H1 (cell line): ENCODE results near the gene NPS. TPM values are rescaled to one million over a fixed set of nuclear protein-coding genes. Genes with fewer than 3 reads are reported as not detected.

ENCODE experiments used
- CTCF ChIA-PET: fragments of 300-600 bp; sonication (Branson Sonifier 250); formaldehyde crosslinking; loops from one replicate; lab custom pipeline; 2021; ENCODE audit not compliant: partially characterized antibody; lab: Charles Lee
- POLR2A ChIA-PET: fragments of 300-600 bp; sonication (Branson Sonifier 250); formaldehyde crosslinking; loops from one replicate; lab custom pipeline; 2021; ENCODE audit warnings: inconsistent platforms; ENCODE audit not compliant: partially characterized antibody; lab: Charles Lee
- DNase-seq, 2 experiments: peaks; one replicate each; pipeline versions ENCODE4 v3.0.0 to v3.0.0-alpha.2; 2010 to 2022; ENCODE audit warnings: low spot score in 2 of 2, low read depth in 1 of 2, mixed read lengths in 1 of 2
- FAIRE-seq: peaks from 2 replicates; lab custom pipeline; 2011; peaks lifted over from hg19 to GRCh38; lab: Jason Lieb, UNC
- H2AFZ ChIP-seq: 2 replicates; pipeline ENCODE4 v1.8.1; 2012; ENCODE audit warnings: low read length, inconsistent platforms
- H2AK5ac ChIP-seq: 2 replicates; pipeline ENCODE4 v1.6.1; 2013; ENCODE audit warnings: low read depth, low read length
- H2BK120ac ChIP-seq: replicated peaks from 2 replicates; pipeline ENCODE3; 2013; ENCODE audit warnings: low read depth, low read length, inconsistent platforms
- H2BK12ac ChIP-seq: 2 replicates; pipeline ENCODE4 v1.6.1; 2013; ENCODE audit warnings: low read depth, low read length
- H2BK15ac ChIP-seq: 2 replicates; pipeline ENCODE4 v1.6.1; 2013; ENCODE audit warnings: low read length
- H2BK20ac ChIP-seq: 2 replicates; pipeline ENCODE4 v1.6.1; 2013; ENCODE audit warnings: low read length
- H2BK5ac ChIP-seq: 2 replicates; pipeline ENCODE4 v1.6.1; 2013; ENCODE audit warnings: low read depth, low read length
- H3K14ac ChIP-seq: 2 replicates; pipeline ENCODE4 v1.6.1; 2013; ENCODE audit warnings: inconsistent platforms; ENCODE audit not compliant: insufficient read length
- H3K18ac ChIP-seq: 2 replicates; pipeline ENCODE4 v1.6.1; 2013; ENCODE audit warnings: low read length; ENCODE audit errors: extremely low read depth
- H3K23ac ChIP-seq: 2 replicates; pipeline ENCODE4 v1.6.1; 2013; ENCODE audit warnings: inconsistent platforms; ENCODE audit not compliant: insufficient read length
- H3K23me2 ChIP-seq: 2 replicates; pipeline ENCODE4 v1.6.1; 2013; ENCODE audit warnings: low read depth, low read length
- H3K27ac ChIP-seq: 2 replicates; pipeline ENCODE4 v1.6.1; 2011; ENCODE audit warnings: low read depth, low read length, inconsistent platforms
- H3K27me3 ChIP-seq, 4 experiments: replicated peaks in 1 of 4; 1 replicate in 1 of 4; 2 replicates in 3 of 4; pipeline versions ENCODE4 v1.6.1 to v1.8.1; 2011 to 2013; ENCODE audit warnings: low read length in 3 of 4, mild to moderate bottlenecking in 3 of 4, inconsistent platforms in 2 of 4, mixed read lengths in 2 of 4, moderate library complexity in 1 of 4; ENCODE audit not compliant: control insufficient read depth in 3 of 4, insufficient read depth in 3 of 4; ENCODE audit errors: extremely low read depth in 1 of 4
- H3K36me3 ChIP-seq, 4 experiments: 2 replicates each; pipeline versions ENCODE4 v1.6.1 to v1.8.1; 2011 to 2013; ENCODE audit warnings: mild to moderate bottlenecking in 4 of 4, low read length in 3 of 4, moderate library complexity in 2 of 4, control low read depth in 1 of 4, inconsistent platforms in 1 of 4; ENCODE audit not compliant: insufficient read depth in 4 of 4, control insufficient read depth in 2 of 4
- H3K4ac ChIP-seq: replicated peaks from 2 replicates; pipeline ENCODE3; 2013; ENCODE audit warnings: low read length, low read depth, mixed read lengths, inconsistent platforms; ENCODE audit not compliant: insufficient read length
- H3K4me1 ChIP-seq, 4 experiments: replicated peaks in 1 of 4; 1 replicate in 1 of 4; 2 replicates in 3 of 4; pipeline versions ENCODE4 v1.6.1 to v1.8.1; 2011 to 2013; ENCODE audit warnings: low read length in 3 of 4, inconsistent platforms in 2 of 4, mixed read lengths in 1 of 4; ENCODE audit not compliant: insufficient read depth in 4 of 4, control insufficient read depth in 3 of 4
- H3K4me2 ChIP-seq, 2 experiments: 2 replicates each; pipeline versions ENCODE4 v1.6.1 to v1.8.1; 2011 to 2013; ENCODE audit warnings: low read depth in 2 of 2, low read length in 2 of 2, control low read depth in 1 of 2, inconsistent platforms in 1 of 2, mild to moderate bottlenecking in 1 of 2; ENCODE audit not compliant: insufficient read depth in 1 of 2
- H3K4me3 ChIP-seq, 4 experiments: fragments of 200-600, 300-600 bp in 1 of 4; sonication (generic), shearing (Covaris generic), sonication (Bioruptor Twin) in 1 of 4; 2 replicates each; pipeline versions ENCODE4 v1.5.1 to v1.8.1; 2011 to 2016; ENCODE audit warnings: low read length in 4 of 4, low read depth in 3 of 4, control low read depth in 2 of 4, inconsistent platforms in 2 of 4, mild to moderate bottlenecking in 2 of 4, mixed read lengths in 1 of 4, moderate library complexity in 1 of 4; ENCODE audit not compliant: insufficient read depth in 2 of 4; ENCODE audit errors: extremely low read depth in 1 of 4
- H3K56ac ChIP-seq: replicated peaks from 2 replicates; pipeline ENCODE3; 2013; ENCODE audit warnings: low read depth, mild to moderate bottlenecking, mixed read lengths, low read length, inconsistent platforms; ENCODE audit not compliant: insufficient read length
- H3K79me1 ChIP-seq: 2 replicates; pipeline ENCODE4 v1.6.1; 2013; ENCODE audit warnings: low read depth, low read length, control low read depth
- H3K79me2 ChIP-seq, 2 experiments: 2 replicates each; pipeline versions ENCODE4 v1.6.1 to v1.8.1; 2012 to 2013; ENCODE audit warnings: low read length in 2 of 2, mild to moderate bottlenecking in 2 of 2, inconsistent platforms in 1 of 2; ENCODE audit not compliant: insufficient read depth in 2 of 2, control insufficient read depth in 1 of 2
- H3K9ac ChIP-seq, 4 experiments: replicated peaks in 1 of 4; 1 replicate in 1 of 4; 2 replicates in 3 of 4; pipeline versions ENCODE4 v1.6.1 to v1.8.1; 2011 to 2013; ENCODE audit warnings: low read depth in 3 of 4, low read length in 3 of 4, control low read depth in 2 of 4, mild to moderate bottlenecking in 2 of 4, moderate library complexity in 2 of 4, inconsistent platforms in 1 of 4; ENCODE audit errors: extremely low read depth in 1 of 4
- H3K9me3 ChIP-seq, 2 experiments: 2 replicates each; pipeline versions ENCODE4 v1.6.1 to v1.8.1; 2012 to 2013; ENCODE audit warnings: mild to moderate bottlenecking in 2 of 2, moderate library complexity in 2 of 2, control low read depth in 1 of 2, inconsistent platforms in 1 of 2, low read depth in 1 of 2, low read length in 1 of 2, mixed read lengths in 1 of 2; ENCODE audit not compliant: insufficient read depth in 2 of 2
- H4K20me1 ChIP-seq, 2 experiments: replicated peaks in 1 of 2; 2 replicates each; pipeline versions ENCODE3 to v1.8.1; 2011 to 2013; ENCODE audit warnings: inconsistent platforms in 2 of 2, low read length in 2 of 2, mild to moderate bottlenecking in 1 of 2; ENCODE audit not compliant: insufficient read depth in 2 of 2, control insufficient read depth in 1 of 2
- H4K5ac ChIP-seq: 2 replicates; pipeline ENCODE4 v1.6.1; 2013; ENCODE audit warnings: low read length, low read depth, mixed read lengths, inconsistent platforms; ENCODE audit not compliant: insufficient read length
- H4K8ac ChIP-seq: 2 replicates; pipeline ENCODE4 v1.8.0; 2013; ENCODE audit warnings: mild to moderate bottlenecking, moderate library complexity, low read length, inconsistent platforms; ENCODE audit not compliant: insufficient read depth; ENCODE audit errors: extremely low read depth
- H4K91ac ChIP-seq: replicated peaks from 2 replicates; pipeline ENCODE3; 2013; ENCODE audit warnings: low read length, mixed read lengths, inconsistent platforms; ENCODE audit not compliant: insufficient read length
- POLR2AphosphoS5 ChIP-seq: IDR thresholded peaks from 2 replicates; pipeline ENCODE4 v1.6.1; 2011; ENCODE audit warnings: low read depth, low read length
- TCF12 ChIP-seq: IDR thresholded peaks from 2 replicates; pipeline ENCODE4 v1.6.1; 2011; ENCODE audit warnings: low read depth, mild to moderate bottlenecking, low read length
- WGBS, 2 experiments: shearing (Covaris generic) in 1 of 2; methylation state at CpG; one replicate each; pipeline versions ENCODE4 v1.1.6 to v1.1.7; 2013 to 2015; ENCODE audit warnings: low lambda C conversion rate in 2 of 2, mixed read lengths in 2 of 2, inconsistent platforms in 1 of 2, low coverage in 1 of 2, missing lambda C conversion rate in 1 of 2; ENCODE audit not compliant: insufficient replicate concordance in 2 of 2, insufficient coverage in 1 of 2, insufficient read length in 1 of 2; ENCODE audit errors: extremely low coverage in 1 of 2, missing lambda C conversion rate in 1 of 2; 5-methylcytosine and 5-hydroxymethylcytosine counted together
- polyA plus RNA-seq, 7 experiments: library from polyadenylated mRNA; depleted of rRNA in 3 of 7; stranded (reverse) in 5 of 7; unstranded in 2 of 7; fragments of >200 nt in 5 of 7; fragments of 200-250 nt in 2 of 7; gene quantifications; 1 replicate in 5 of 7; 2 replicates in 1 of 7; 4 replicates in 1 of 7; pipeline versions ENCODE4 v1.2.1 to v1.2.3, GENCODE V29; 2011 to 2013; ENCODE audit warnings: missing spikeins in 2 of 7, mixed read lengths in 2 of 7
- total RNA-seq: library from RNA; stranded (reverse); fragmentation: NEBNext Ultra II Directional; extraction: Animal tissue kit (Norgen Biotek cat#: 25700); gene quantifications from 2 replicates; pipeline ENCODE4 v1.2.1, GENCODE V29; 2021
- TF ChIP-seq, protein P1 (sequence below): IDR thresholded peaks from 2 replicates; pipeline ENCODE4 v1.6.1; 2012; ENCODE audit warnings: inconsistent platforms
- TF ChIP-seq, protein P2 (sequence below), 3 experiments: IDR thresholded peaks; 1 replicate in 2 of 3; 2 replicates in 1 of 3; pipeline versions ENCODE4 v1.5.1 to v1.6.1; 2011; ENCODE audit warnings: low read length in 3 of 3, mild to moderate bottlenecking in 3 of 3, inconsistent platforms in 2 of 3, low read depth in 1 of 3, moderate library complexity in 1 of 3; ENCODE audit not compliant: insufficient read depth in 1 of 3; ENCODE audit errors: control extremely low read depth in 1 of 3

The NPS gene
- total and polyA plus RNA-seq, 2 of the 8 experiments (the other 6 are each of a cell fraction or from before 2014, with no cell fraction given), result not detected

DNA sequence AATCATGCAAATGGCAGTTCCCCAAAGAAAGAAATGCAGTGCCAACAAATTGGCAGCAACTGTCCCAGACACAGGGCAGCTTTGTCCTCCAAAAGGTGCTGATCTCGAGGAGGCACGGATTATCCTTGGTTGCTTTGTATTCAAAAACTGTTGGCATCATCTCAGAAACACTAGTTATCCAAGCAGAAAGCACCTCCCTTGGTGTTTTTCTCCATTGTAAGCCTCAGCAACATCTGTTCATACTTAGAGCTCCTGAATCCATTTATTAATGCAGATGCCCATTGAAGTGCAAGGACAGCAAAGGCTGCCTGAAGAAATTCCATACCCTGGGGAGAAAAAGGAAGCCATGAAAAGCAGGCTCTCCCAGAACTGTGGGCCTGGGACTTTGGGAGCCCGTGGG is 1.1 kb upstream of the NPS start:
- CTCF ChIA-PET, result interaction anchor here (0.6 to 3.6 kb wide), 2 partner anchors 16 to 1128 kb away, joined by 4 to 8 read pairs; no protein-coding TSS in a partner anchor
- no peak overlapping the region for H2BK5ac ChIP-seq
- H4K5ac ChIP-seq, result no peak overlapping the region
- H3K4me3 ChIP-seq, result no peak overlapping the region
- no peak overlapping the region for H3K27ac ChIP-seq
- no peak overlapping the region for H4K91ac ChIP-seq
- no peak overlapping the region for H2BK120ac ChIP-seq
- H2BK15ac ChIP-seq, result no peak overlapping the region
- WGBS, 2 experiments, result 90% methylated on average over 3 of the region's 3 CpGs; no CpG with 5 or more reads in 1 of the 2 experiments
- POLR2A ChIA-PET, result interaction anchor here (0.6 kb wide), 1 partner anchor 1194 kb away, joined by 4 read pairs; no protein-coding TSS in a partner anchor
- H3K79me1 ChIP-seq, result no peaks in the 10 kb centered on the region
- no peaks in the 10 kb centered on the region for H4K20me1 ChIP-seq
- H3K79me2 ChIP-seq, result no peaks in the 10 kb centered on the region
- no peak overlapping the region for H3K14ac ChIP-seq
- H2AFZ ChIP-seq, result no peak overlapping the region
- H3K4me1 ChIP-seq, result no peaks in the 10 kb centered on the region
- no peak overlapping the region for H3K56ac ChIP-seq
- no peak overlapping the region for H2BK12ac ChIP-seq
- H3K27me3 ChIP-seq, result no peaks in the 10 kb centered on the region
- peaks cover 0 to 4% of the 10 kb centered on the region in 2 experiments; a peak in 1 of 4 replicates for H3K9me3 ChIP-seq
- H3K9ac ChIP-seq, result no peak overlapping the region
- FAIRE-seq (no peak), DNase-seq (no peak)
- no peak overlapping the region for H3K4ac ChIP-seq
- H3K23ac ChIP-seq, result no peak overlapping the region
- H2BK20ac ChIP-seq, result no peak overlapping the region
- H3K18ac ChIP-seq, result no peak overlapping the region
- no peaks in the 10 kb centered on the region for H3K36me3 ChIP-seq
- H4K8ac ChIP-seq, result no peak overlapping the region
- no peak overlapping the region for H2AK5ac ChIP-seq
- no peak overlapping the region for H3K4me2 ChIP-seq
- H3K23me2 ChIP-seq, result no peaks in the 10 kb centered on the region
- TF ChIP-seq, protein P1, sequence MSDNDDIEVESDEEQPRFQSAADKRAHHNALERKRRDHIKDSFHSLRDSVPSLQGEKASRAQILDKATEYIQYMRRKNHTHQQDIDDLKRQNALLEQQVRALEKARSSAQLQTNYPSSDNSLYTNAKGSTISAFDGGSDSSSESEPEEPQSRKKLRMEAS, result no peak
- TF ChIP-seq POLR2AphosphoS5, result no peak
- TF ChIP-seq, protein P2, sequence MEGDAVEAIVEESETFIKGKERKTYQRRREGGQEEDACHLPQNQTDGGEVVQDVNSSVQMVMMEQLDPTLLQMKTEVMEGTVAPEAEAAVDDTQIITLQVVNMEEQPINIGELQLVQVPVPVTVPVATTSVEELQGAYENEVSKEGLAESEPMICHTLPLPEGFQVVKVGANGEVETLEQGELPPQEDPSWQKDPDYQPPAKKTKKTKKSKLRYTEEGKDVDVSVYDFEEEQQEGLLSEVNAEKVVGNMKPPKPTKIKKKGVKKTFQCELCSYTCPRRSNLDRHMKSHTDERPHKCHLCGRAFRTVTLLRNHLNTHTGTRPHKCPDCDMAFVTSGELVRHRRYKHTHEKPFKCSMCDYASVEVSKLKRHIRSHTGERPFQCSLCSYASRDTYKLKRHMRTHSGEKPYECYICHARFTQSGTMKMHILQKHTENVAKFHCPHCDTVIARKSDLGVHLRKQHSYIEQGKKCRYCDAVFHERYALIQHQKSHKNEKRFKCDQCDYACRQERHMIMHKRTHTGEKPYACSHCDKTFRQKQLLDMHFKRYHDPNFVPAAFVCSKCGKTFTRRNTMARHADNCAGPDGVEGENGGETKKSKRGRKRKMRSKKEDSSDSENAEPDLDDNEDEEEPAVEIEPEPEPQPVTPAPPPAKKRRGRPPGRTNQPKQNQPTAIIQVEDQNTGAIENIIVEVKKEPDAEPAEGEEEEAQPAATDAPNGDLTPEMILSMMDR (IDR thresholded peaks at IDR 0.05; ENCODE audit: control extremely low read depth in 1 of 3, insufficient read depth in 1 of 3, low read depth in 1 of 3, low read length in 3 of 3), result no peak
- TF ChIP-seq TCF12, result no peak
